ENCODE measurements around the gene RECQL.

DNA sequence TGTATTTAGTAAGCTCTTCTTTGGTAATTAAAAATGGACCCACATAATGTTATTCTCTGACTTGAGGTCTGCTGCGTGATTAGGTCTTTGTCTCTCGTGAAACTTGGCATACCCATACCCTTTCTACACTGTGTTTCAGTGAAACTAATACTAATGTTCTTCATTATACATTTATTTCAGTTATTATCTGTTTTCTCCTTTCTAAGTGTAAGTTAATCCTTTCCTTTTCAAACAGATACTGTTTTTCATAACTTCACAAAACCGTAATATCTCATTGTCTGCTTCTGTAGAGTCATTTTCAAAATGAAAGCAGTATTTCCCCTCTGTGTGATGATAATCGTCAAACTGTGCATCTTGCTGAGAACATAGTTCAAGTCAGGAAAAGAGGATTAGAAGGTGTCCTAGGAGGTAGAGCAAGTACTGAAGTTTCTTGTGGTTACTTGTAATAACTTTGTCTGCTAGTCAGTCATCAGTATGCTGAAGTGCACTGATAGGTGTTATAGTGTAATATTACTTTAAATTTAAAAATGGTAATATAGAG is 48.1 kb downstream of the RECQL start:
- TF ChIP-seq POLR2A (IDR thresholded peaks at IDR 0.05) (no peak), POLR2AphosphoS5 (IDR thresholded peaks at IDR 0.05) (no peak)
- TF ChIP-seq, protein P1, sequence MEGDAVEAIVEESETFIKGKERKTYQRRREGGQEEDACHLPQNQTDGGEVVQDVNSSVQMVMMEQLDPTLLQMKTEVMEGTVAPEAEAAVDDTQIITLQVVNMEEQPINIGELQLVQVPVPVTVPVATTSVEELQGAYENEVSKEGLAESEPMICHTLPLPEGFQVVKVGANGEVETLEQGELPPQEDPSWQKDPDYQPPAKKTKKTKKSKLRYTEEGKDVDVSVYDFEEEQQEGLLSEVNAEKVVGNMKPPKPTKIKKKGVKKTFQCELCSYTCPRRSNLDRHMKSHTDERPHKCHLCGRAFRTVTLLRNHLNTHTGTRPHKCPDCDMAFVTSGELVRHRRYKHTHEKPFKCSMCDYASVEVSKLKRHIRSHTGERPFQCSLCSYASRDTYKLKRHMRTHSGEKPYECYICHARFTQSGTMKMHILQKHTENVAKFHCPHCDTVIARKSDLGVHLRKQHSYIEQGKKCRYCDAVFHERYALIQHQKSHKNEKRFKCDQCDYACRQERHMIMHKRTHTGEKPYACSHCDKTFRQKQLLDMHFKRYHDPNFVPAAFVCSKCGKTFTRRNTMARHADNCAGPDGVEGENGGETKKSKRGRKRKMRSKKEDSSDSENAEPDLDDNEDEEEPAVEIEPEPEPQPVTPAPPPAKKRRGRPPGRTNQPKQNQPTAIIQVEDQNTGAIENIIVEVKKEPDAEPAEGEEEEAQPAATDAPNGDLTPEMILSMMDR (IDR thresholded peaks at IDR 0.05): no peak

Data from suprapubic skin (tissue), 4 donors.